ENCODE results near the gene BRD2.

Gene BRD2

GRCh38 chr6:33001685-33002084 lies 33.3 kb downstream of the BRD2 start:
- no peak for ATAC-seq

DNA sequence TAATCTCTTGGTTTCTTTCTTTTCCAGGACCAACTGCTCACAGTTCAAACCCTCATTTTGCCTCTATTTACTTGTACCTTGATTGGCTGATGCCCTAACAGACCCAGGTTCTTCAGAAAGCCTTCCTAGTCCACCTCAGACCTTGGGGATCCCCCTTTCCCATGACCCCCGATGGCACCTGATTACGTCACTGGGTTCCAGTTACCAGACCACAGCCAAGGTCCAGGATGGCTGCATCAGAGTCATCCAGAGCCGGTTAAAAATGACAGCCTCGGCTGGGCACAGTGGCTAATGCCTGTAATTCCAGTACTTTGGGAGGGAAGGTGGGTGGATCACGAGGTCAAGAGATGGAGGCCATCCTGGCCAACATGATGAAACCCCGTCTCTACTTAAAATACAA lies 36.5 kb downstream of the BRD2 start:
- ATAC-seq = no peak

DNA sequence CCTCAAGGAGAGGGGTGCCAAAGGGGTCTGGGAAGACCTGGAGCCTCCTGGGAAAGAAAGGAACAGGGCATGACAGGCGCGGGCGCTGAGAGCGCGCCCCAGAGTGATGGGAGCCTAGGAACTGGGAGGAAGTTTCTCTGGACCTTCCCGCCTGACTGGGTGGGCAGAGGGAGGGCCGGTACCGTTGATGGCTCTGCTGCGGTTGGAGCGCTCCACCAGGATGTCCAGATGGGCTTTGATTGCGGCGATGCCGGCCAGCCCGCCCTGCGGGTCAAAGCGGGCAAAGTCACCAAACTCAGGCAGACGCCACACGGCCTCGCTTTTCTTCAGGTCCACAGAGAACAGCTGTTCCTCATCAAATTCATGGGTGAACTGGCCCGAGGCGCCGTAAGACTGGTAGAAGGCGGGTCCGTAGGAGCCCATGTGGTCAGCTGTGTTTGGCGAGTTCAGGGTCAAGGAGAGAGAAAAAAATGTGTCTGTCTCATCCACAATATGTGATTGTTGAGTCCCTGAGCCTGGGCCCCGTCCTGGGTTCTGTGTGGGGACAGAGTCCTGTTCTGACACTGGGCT lies 39.5 kb downstream of the BRD2 start:
- ATAC-seq = no peak

- ATAC-seq = peak; percentile 80 to 92
These were observed 40.8 kb downstream of the BRD2 start, which contains the start of gene HLA-DOA for GRCh38 chr6:33008944-33009861. Gene HLA-DOA (minus strand): TSS chr6:33009591.

GRCh38 chr6:33010356-33010755 lies 42.0 kb downstream of the BRD2 start:
- ATAC-seq = no peak

DNA sequence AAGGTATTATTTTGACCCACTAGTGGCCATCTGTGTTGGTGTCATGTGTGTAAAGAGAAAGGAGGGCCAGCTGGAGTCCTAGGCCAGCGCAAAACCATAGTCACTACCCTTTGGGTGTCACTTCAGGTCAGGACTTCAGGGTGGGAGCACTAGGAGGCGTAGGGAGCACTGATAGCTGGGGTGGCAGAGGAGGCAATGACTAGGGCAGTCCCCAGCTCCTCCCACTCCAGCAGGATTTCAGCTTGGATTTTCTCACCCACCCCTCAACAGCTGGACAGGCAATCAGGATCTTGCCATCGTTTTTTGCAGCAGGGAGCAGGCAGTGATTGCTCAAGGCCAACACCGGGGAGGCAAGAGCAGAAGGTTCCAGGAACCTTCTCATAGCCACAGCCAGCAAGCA lies 45.2 kb downstream of the BRD2 start:
- ATAC-seq = no peak

- ATAC-seq = peak; percentile 48 to 57
These were observed 46.6 kb downstream of the BRD2 start for GRCh38 chr6:33014841-33015634.

DNA sequence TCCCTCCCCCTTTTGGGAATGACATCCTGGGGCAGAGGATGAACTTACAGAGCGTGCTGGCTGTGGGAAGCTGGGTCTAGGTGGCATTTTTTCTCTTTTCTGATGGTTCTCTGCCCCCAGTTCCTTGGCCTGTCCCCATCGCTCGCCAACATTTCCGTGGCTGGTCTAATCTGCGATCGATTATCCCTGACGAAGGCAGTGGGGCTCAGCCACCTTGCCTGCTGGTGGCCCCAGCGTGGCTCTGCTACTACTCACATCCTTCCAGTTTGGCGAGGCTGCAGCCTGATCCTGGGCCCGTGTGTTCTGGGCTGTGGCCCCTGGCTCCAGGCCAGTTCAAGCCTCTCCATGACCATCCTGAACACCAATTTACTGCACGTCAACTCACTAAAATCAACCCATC lies 47.4 kb downstream of the BRD2 start:
- no peak for ATAC-seq

- no peak for ATAC-seq
These were observed 48.6 kb downstream of the BRD2 start for GRCh38 chr6:33017018-33017417.

DNA sequence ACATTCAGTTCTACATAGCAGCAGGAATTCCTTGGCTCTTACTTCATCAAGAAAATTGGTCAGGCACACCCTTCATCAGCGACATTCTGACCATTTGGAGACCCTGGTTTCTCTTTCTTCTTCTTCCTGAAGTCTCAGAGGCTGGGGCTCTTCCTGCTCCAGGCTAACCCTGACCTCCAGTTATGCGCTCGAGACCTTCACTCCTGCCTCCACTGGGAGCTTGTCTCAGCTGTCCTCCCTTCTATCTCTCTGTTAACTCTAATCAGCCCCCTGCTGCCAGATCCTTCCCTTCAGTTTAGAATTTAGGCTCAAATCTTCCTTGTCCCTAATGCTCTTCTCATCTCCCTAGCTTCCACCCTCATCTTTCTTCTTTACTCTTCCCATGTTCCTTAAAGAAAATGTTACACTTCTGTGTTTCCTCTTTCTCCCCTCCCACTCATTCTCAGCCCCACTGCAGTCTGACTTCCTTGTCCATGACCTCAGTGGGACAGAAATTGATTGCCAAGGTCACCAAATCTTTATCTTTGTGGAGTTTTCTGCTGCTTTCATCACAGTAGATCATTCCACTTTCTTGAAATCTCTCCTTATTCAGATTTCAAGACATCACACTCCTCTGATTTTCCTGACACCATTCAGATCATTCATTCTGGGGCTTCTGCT lies 49.4 kb downstream of the BRD2 start:
- ATAC-seq = no peak

- no peak for ATAC-seq
These were observed 50.0 kb downstream of the BRD2 start for GRCh38 chr6:33018418-33018817.

DNA sequence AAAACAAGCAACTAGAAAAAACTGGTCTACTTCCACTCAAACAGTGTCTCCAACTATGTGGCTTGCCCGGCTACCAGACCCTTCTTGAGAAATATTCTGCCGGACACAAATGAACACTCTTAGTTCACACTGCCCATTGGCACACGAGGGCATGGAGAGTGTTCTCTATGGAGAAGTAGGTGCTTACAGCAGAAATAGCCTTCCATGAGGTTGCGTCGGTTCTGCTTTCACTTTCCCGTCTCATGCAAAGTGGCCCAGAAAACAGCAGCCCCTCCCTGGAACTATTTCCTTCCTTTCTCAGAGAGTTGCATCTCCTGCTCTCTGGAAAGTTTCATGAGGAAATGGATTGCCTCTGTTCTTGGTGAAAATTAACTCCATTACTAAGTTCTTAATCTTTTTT lies 50.5 kb downstream of the BRD2 start:
- peak; percentile 63 to 78 for ATAC-seq

DNA sequence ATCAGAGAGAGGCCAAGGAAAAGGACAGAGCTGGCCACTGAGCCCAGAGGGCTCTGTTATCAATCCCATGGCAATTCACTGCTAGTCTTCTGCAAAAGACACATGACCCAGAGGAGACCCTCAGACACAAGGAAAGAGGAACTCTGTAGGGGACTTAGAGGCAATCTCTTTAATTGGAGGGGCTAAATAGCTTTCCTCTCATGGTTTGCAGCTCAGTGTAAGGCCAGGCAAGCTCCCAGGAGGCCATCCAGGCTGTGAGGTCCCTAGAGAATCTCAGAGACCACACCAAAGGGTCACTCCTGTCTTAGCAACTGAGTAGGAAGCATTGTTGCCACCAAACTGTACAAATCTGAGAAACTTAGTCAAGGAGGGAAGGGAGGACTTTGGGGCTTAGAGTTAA lies 51.0 kb downstream of the BRD2 start:
- ATAC-seq = no peak

GRCh38 chr6:33021917-33022316 lies 53.5 kb downstream of the BRD2 start:
- ATAC-seq = no peak

DNA sequence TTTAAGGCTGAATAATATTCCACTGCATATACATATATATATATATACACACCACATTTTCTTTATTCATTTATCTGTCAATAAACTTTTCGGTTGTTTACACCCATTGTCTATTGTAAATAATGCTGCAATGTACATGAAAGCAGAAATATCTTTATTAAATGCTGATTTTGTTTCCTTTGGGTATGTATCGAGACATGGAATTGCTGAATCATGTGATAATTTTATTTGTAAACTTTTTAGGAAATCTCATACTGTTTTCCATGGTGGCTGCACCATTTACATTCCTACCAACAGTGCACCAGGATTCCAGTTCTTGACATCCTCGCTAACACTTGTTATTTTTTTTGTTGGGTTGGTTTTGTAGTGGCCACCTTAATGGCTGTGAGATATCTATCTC lies 55.1 kb downstream of the BRD2 start:
- no peak for ATAC-seq

- ATAC-seq = no peak
These were observed 56.1 kb downstream of the BRD2 start for GRCh38 chr6:33024521-33024920.

GRCh38 chr6:33028220-33028849 lies 59.9 kb downstream of the BRD2 start:
- ATAC-seq = no peak

DNA sequence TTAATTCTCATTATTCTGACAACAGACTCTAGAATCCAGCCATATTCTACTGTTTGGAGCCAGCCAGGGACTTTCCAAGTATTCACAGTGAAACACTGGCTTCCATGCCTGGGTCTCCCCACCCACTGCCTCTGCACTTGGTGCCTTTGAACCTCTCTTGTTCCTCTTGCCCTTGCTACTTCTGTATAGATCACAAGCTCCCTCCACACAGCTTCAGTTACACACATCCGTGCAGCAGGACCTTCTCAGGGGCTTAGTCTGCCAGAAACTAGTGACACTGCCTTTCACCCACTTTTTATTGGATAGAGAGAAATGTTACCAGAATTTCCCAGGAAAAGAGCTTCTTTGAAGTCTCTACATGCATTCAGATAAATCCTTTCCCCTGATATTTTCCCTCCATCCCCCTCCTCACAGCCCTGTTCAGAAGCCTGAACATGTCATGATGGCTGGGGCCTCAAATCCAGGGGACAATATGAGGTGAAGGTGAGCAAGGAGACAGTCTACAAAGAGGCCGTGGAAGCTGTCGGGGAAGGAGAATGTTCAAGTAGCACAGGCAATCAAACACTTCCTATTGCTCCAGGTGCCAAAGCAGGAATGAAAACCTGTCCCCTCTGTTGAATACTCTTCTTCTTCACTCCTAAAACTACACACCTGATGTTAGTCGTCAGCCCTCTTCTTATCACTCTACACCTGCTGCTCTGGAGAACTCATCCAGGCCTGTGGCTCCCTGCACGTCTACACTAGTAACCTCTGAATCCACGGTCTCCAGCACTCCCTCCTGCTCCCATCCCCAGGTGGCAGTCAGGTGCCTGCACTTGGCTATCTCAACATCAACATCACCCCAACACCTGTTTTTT lies 61.2 kb downstream of the BRD2 start:
- peak; percentile 78 to 79 for ATAC-seq

DNA sequence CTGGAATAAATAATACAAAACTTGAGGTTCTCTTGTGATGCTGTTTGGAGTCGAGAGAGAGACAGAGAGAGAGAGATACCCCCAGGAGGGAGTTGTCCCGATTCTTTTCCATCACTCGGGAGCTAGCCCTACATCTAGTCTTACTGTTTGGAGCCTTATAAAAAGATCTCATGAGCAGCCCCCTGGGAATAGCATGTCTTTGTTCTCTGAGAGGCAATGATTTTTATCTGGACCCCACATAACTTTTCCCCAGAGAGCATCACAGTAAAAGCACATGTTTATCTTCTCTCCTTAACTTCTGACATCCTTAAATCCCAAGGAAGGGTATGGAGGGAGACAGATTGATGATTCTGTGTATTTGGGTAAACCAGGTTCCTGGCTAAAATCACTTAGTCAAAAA lies 61.9 kb downstream of the BRD2 start:
- ATAC-seq = no peak
